SK-N-MC (cell line): ENCODE measurements around the gene HK1.

Experiments
- DNase-seq: peaks from one replicate; pipeline ENCODE4 v3.0.0-alpha.2; 2011; ENCODE audit warnings: low read depth, low spot score
- H3K27ac ChIP-seq: fragments of 200-600 bp; sonication (generic); 2 replicates; pipeline ENCODE4 v1.5.1; 2016; ENCODE audit warnings: mixed run types
- H3K36me3 ChIP-seq: fragments of 200-600 bp; sonication (generic); 2 replicates; pipeline ENCODE4 v1.6.1; 2017; ENCODE audit warnings: antibody characterized with exemption, low read length, mixed read lengths; ENCODE audit not compliant: insufficient read depth
- H3K4me3 ChIP-seq: fragments of 200-600 bp; sonication (generic); 2 replicates; pipeline ENCODE4 v1.5.1; 2016
- H3K9ac ChIP-seq: fragments of 200-600 bp; sonication (generic); 2 replicates; pipeline ENCODE4 v1.8.0; 2017; ENCODE audit warnings: mixed run types, mixed read lengths; ENCODE audit not compliant: insufficient read length
- H3K9me3 ChIP-seq: fragments of 200-600 bp; sonication (generic); 2 replicates; pipeline ENCODE4 v1.6.1; 2017; ENCODE audit warnings: low read depth, mild to moderate bottlenecking, antibody characterized with exemption, low read length, moderate library complexity, mixed read lengths
- EZH2 ChIP-seq: fragments of 200-600 bp; sonication (generic); IDR thresholded peaks from one replicate; pipeline ENCODE4 v1.6.1; 2017; ENCODE audit warnings: antibody characterized with exemption
- FOXP2 ChIP-seq: optimal IDR thresholded peaks from 2 replicates; pipeline ENCODE3; 2011; ENCODE audit warnings: mild to moderate bottlenecking, moderate library complexity; ENCODE audit not compliant: insufficient read depth; ENCODE audit errors: extremely low read length, control extremely low read depth
- POLR2AphosphoS5 ChIP-seq: IDR thresholded peaks from 2 replicates; pipeline ENCODE4 v1.6.1; 2012; ENCODE audit warnings: mild to moderate bottlenecking, low read depth, low read length, borderline replicate concordance

Gene HK1

DNA sequence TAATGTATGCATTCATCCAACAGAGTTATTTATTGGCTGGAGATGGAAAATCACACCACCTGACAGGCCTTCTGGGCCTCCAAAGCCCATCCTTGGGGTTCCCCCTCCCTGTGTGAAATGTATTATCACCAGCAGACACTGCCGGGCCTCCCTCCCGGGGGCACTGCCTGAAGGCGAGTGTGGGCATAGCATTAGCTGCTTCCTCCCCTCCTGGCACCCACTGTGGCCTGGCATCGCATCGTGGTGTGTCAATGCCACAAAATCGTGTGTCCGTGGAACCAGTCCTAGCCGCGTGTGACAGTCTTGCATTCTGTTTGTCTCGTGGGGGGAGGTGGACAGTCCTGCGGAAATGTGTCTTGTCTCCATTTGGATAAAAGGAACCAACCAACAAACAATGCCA, 123.1 kb downstream of the HK1 start:
- Histone ChIP-seq H3K9ac (no peak overlapping the region), H3K36me3 (no peaks in the 10 kb centered on the region), H3K27ac (no peak overlapping the region), H3K4me3 (no peak overlapping the region), H3K9me3 (no peaks in the 10 kb centered on the region)
- DNase-seq, result no peak
- TF ChIP-seq EZH2, result no peak
- TF ChIP-seq FOXP2, result no peak
- no peak for TF ChIP-seq POLR2AphosphoS5

DNA sequence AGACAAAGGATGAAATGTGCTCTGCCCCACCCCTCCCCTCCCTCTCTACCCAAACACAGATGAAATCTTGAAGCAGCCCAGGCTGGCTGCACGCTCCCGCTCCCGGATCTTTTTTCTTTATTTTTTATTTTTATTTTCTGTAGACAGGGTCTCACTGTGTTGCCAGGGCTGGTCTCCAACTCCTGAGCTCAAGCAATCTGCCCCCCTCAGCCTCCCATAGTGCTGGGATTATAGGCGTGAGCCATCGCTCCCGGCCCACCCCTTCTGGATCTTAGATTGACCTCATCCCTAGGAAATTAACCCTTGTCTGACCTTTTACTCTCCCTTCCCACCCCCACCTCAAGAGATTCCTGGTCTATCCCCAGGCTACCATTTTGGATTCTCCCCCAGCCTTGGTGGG, 124.1 kb downstream of the HK1 start:
- no peak overlapping the region for H3K4me3 ChIP-seq
- no peak for DNase-seq
- H3K36me3 ChIP-seq, result no peaks in the 10 kb centered on the region
- TF ChIP-seq POLR2AphosphoS5 (no peak), EZH2 (no peak), FOXP2 (no peak)
- no peak overlapping the region for H3K27ac ChIP-seq
- H3K9me3 ChIP-seq, result no peaks in the 10 kb centered on the region
- no peak overlapping the region for H3K9ac ChIP-seq

DNA sequence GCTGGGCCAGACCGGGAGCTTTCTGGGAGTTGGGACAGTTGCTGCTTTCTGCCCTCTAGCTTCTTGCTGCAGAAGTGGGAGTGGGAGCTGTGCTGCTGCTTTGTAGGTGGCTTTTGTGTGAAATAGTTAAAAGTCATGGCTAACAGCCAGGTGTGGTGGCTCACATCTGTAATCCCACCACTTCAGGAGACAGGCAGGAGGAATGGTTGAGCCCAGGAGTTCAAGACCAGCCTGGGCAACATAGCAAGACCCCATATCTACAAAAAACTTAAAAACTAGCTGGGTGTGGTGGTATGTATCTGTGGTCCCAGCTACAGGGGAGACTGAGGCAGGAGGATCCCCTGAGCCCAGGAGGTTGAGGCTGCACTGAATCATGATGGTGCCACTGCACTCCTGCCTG, 124.8 kb downstream of the HK1 start:
- H3K9me3 ChIP-seq, result no peaks in the 10 kb centered on the region
- no peak overlapping the region for H3K4me3 ChIP-seq
- H3K36me3 ChIP-seq, result no peaks in the 10 kb centered on the region
- no peak for DNase-seq
- H3K27ac ChIP-seq, result no peak overlapping the region
- TF ChIP-seq EZH2, result no peak
- no peak for TF ChIP-seq FOXP2
- TF ChIP-seq POLR2AphosphoS5, result no peak
- no peak overlapping the region for H3K9ac ChIP-seq

DNA sequence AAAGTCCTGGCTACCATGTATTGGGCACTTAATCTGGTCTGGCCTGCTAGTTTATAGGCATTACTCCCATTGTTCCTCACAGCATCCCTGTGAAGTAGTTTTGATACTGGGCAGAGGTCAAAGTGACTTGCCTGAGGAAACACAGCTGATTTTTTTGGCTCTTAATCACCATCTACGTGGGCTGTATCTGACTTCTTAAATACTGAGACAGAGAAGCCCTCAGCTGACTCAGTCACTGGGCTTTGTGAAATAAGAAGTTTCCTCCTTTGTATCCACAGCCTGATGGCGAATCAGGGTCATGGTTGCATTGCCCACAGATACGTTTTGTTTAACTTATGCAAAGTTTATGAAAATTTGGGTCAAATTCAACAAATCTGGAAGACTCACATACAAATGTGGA, 125.2 kb downstream of the HK1 start:
- no peak overlapping the region for H3K4me3 ChIP-seq
- TF ChIP-seq EZH2 (no peak), POLR2AphosphoS5 (no peak), FOXP2 (no peak)
- H3K9me3 ChIP-seq, result no peaks in the 10 kb centered on the region
- no peak overlapping the region for H3K9ac ChIP-seq
- no peak overlapping the region for H3K27ac ChIP-seq
- H3K36me3 ChIP-seq, result no peaks in the 10 kb centered on the region
- DNase-seq, result no peak

DNA sequence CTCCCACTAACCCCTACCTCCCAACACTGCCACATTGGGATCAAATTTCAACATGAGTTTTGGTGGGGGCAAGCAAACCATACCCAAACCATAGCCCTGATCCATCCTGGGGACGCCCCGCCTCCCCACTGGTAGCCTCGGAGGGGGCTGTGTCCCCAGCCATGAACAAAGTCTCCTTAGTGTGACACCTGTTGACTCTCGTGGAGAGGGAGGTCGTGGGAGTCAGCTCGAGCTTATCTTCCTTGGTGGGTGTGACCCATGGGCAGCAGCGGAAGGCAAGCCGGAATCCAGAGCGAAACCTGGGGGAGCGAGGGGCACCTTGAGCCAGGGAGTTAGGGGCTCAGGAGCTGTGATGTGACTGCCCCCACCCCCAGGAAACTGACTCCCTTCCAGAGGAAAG, 126.5 kb downstream of the HK1 start:
- no peaks in the 10 kb centered on the region for H3K36me3 ChIP-seq
- no peak for TF ChIP-seq POLR2AphosphoS5
- TF ChIP-seq EZH2, result no peak
- TF ChIP-seq FOXP2, result no peak

DNA sequence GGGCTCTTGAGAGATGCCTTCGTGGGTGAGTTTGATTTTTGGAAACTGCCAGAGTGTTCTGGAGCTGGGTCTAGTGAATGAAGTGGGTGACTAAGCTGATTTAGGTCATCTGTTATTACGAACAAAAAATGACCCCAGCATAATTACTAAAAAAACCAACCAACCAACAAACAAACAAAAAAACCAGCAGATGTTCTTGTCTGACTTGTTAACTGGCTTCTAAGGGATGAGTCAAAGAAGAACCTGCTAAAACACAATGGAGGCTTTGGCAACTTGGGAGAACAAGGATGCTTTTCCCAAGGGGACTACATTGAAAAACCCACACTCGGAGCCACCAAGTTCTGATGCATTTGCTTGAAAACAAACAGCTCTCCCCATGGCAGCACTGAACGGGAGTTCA, 126.9 kb downstream of the HK1 start:
- H3K9ac ChIP-seq, result no peak overlapping the region
- no peaks in the 10 kb centered on the region for H3K9me3 ChIP-seq
- no peaks in the 10 kb centered on the region for H3K36me3 ChIP-seq
- TF ChIP-seq POLR2AphosphoS5, result no peak
- no peak for TF ChIP-seq FOXP2
- TF ChIP-seq EZH2, result no peak
- H3K4me3 ChIP-seq, result no peak overlapping the region
- DNase-seq, result no peak
- no peak overlapping the region for H3K27ac ChIP-seq

More for the DNA sequence above, 126.5 kb downstream of the HK1 start:
- no peak overlapping the region for H3K9ac ChIP-seq
- no peak overlapping the region for H3K27ac ChIP-seq
- no peaks in the 10 kb centered on the region for H3K9me3 ChIP-seq
- H3K4me3 ChIP-seq, result no peak overlapping the region
- DNase-seq, result no peak

DNA sequence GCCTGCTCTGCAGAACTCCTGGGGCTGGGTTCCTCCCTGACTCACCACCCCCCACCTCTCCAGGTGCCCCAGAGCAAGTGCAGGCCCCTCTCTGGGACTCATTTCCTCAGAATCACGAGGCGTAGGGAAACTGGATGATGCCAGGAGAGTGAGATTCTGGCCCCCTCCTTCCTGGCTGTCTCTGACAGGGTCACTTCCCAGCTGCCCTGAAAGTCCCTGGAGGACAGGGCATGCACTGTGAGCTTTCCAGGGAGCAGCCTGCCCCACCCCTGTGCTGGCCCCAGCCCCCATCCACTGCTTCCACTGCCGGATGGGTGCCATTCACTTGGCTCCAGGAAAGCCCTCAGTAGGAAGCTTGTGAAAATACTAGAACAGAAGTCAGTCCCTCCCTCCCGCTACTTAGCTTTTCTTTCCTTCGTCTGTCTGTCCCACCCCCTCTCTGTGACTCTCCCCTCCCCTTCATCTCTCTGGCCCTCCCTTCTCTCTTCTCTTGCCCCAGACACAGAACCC, 128.1 kb downstream of the HK1 start:
- DNase-seq, result no peak
- Histone ChIP-seq H3K9me3 (no peaks in the 10 kb centered on the region), H3K4me3 (no peak overlapping the region), H3K9ac (no peak overlapping the region), H3K36me3 (no peaks in the 10 kb centered on the region), H3K27ac (no peak overlapping the region)
- TF ChIP-seq EZH2 (no peak), FOXP2 (no peak), POLR2AphosphoS5 (no peak)

DNA sequence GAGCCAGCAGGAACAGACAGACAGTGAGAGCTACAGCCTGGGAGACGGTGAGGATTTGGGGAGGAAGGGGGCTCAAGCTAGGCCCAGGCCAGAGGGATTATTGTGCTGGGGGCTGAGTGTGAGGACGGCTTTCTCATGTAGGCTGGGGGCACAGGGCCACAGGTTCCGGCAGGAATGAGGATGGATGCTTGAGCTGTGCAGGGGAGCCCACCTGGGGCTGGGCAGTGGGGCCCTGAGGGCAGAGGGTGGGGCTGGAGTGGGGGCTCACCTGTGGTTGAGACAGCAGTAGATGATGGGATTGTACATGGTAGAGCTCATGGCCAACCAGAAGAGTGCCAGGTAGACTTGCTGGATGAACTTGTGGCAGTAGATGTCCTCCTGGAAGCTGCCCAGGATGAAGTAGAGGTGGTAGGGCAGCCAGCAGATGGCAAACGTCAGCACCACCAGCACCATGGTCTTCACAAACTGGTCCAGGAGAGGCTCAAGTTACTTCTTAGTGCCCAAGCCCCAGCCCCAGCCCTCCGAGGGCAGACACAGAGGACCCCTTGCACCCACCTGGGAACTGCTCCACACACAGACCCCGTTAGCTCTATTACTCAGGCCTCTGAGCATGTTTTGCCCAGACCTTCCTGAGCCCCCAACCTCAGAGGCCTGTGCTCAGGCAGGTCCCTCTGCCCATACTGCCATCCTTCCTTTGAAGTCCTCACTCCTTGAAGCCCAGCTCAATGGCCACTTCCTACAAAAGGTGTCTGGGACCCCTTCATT, 128.7 kb downstream of the HK1 start:
- H3K9me3 ChIP-seq, result no peaks in the 10 kb centered on the region
- no peak overlapping the region for H3K4me3 ChIP-seq
- H3K36me3 ChIP-seq, result no peaks in the 10 kb centered on the region
- TF ChIP-seq FOXP2 (no peak), POLR2AphosphoS5 (no peak), EZH2 (no peak)
- no peak for DNase-seq
- no peak overlapping the region for H3K27ac ChIP-seq
- H3K9ac ChIP-seq, result no peak overlapping the region

DNA sequence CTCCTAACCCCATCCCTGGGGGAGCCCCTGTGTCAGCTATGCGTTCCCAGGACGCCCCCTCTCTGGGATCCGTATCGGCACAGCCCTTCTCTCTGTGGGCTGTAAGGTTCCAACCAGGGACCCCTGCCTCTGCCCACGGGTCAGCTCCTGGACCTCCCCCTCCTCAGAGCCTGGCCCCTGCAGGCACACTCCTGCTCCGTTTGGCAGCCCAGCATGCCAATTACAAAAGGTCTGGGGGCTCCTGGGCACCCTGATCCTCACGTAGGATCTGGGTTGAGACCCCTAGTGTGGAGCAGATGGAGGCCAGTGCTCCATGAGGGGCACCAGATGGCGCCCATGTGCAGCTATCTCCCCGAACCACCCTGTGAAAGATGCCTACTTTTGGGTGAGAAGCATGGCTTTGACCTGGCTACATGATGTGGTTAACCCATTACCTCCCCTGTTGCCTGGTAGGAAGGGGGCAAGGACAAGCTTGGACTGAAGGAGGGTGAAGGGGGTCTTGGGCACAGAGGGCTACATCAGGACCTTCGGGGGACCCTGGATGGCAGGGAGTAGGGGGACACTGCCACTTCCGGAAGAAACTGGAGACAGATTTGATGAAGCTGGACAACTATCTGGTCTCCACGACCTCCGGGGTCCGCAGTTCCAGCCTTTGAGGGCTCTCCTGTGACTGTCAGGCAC, 129.5 kb downstream of the HK1 start:
- no peak for DNase-seq
- Histone ChIP-seq H3K4me3 (no peak overlapping the region; the same call in 1 of the 2 replicates), H3K9ac (no peak overlapping the region)

More for the DNA sequence above, 129.5 kb downstream of the HK1 start:
- Histone ChIP-seq H3K36me3 (no peaks in the 10 kb centered on the region), H3K27ac (no peak overlapping the region), H3K9me3 (no peaks in the 10 kb centered on the region)
- TF ChIP-seq EZH2 (no peak), FOXP2 (no peak), POLR2AphosphoS5 (no peak)
